Fibroblast of skin of left quadriceps (primary cell): ENCODE results near the gene GIMAP6.
"Not testable (repeated sequence)": the region's sequence is repeated elsewhere in the genome, so short reads cannot be mapped to it uniquely, and the experiment has no call there.

Experiments used
- DNase-seq, 2 experiments: peaks; one replicate each; pipeline ENCODE4 v3.0.0-alpha.2; 2013; ENCODE audit warnings: low read depth in 2 of 2

The GIMAP6 gene

DNA sequence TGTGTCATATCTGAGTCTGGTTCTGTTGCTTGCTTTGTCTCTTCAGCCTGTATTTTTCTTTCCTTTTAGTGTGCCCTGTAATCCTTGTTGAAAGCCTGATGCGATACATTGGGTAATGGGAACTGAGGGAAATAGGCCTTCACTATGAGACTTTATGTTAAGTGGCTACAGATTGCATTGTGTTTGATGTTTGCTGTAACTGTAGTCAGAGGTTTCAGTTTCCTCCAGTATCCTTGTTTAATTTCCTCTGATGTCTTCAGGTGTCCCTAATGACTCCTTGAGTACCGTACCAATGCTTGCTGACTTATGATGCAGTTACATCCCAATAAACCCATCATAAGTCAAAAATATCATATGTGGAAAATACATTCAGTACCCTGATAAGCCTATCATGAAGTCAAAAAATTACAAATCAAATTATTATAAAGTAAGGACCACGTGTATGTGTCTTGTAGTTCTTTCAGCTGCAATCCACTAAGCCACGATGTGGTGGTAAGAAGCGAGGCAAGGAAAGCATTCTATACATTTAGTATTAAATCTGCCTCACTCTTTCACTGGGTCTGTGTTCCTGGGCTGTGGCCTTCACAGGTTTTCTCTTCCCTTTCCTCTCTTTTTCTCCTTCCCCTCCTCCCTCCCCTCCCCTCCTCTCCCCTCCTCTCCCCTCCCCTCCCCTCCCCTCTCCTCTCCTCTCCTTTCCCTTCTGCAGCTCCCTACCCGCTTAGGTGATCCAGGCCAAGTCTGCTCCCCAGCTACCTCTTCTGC lies 13.3 kb upstream of the GIMAP6 start:
- DNase-seq: no peak

GRCh38 chr7:150642926-150643325 lies 10.7 kb upstream of the GIMAP6 start:
- no peak for DNase-seq

DNA sequence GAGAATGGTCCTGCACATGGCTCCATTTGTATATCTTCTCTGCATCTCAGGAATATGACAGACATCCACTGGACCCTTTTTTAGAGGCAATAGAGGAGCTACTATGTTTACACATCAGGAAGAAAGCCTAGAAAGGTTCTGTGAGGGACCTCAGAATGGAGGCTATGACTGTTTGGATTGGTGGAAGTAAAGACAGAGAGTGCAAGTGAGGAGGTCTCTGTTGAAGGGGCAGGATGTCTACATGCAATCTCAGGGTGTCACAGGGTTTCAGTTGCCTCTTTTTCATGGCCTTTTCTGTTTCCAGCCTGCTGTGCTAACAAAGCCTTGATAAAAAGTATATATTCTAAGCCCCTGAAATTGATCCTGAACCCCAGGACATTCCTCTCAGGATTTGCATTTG lies 9.7 kb upstream of the GIMAP6 start:
- no peak for DNase-seq

DNA sequence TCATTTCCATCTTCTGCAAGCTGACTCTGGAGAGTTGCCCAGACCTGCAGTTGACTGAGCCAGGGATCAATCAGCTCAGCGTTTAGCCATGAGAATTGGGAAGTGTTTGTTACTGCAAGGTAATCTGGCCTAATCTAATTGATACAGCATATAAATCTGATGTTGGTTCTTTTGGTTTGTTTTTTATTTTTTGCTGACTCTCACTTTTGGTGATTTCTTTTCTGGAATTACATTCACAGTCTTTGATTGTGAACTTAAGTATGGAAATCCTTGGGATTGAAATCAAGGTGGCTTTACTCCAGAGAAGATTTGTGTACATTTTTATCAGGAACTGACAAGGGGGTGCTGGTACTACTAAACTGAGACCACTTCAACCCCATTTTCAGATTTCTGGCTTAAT lies 1.7 kb upstream of the GIMAP6 start:
- DNase-seq: no peak

DNA sequence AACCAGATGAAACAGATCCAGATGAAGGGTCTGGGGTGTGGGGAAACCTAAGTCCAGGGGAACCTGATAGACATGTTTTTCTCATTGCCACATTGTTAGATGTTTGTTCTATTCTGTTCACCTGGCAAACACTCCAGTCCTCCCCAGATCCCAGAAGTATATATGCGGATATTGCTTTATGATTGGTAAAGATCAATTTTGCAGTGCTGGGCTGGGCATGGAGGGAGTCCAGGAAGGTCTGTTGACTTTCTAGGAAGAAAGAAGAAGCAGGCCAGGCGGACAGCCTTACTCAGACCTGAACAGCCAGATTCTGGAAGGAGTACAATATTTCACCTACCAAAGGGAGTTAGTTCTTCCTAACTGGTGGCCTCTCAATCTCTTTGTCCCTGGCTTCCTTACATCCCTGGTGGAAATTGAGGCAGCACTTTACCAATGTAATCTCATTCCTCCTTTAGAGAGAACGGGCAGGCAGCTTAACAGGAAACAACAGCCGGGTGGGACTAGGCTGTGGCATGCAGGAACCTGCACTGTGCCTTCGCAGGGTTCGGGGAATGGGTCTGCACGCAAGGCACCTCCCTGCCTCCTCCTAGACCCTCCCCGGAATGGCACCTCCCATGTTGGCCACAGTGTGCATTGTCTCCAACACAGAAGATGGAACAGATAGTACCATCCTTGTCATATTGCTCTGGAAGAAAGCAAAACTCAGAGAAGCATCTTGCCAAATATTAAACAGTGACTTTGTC lies 930 bp downstream of the GIMAP6 start:
- DNase-seq: no peak

- DNase-seq: no peak
These were observed 2.8 kb downstream of the GIMAP6 start for GRCh38 chr7:150629347-150629746.

DNA sequence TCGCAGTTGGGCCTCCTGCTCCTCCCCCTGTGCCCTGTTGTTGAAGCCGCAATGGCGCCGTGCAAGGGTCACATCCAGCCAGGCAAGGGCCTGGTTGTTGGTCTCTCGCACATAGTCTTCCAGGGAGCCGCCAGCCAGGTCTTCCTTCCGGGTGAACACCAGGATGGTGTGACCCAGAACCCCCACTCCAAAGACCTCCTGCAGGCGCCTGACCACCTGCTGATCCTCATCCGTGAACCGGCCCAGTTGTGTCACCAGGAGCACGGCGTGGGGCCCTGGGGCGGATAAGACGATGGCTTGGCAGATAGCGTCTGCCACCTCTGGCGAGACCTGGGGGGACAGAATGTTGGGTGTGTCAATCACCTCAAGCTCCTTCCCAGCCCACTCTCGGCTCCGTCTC lies 4.2 kb downstream of the GIMAP6 start:
- no peak for DNase-seq

GRCh38 chr7:150626696-150627095 lies 5.5 kb downstream of the GIMAP6 start:
- DNase-seq: no peak

- DNase-seq: no peak
These were observed 10.8 kb downstream of the GIMAP6 start for GRCh38 chr7:150621376-150621775.

- no peak for DNase-seq
These were observed 11.4 kb downstream of the GIMAP6 start for GRCh38 chr7:150620617-150621371.

GRCh38 chr7:150620061-150620460 lies 12.1 kb downstream of the GIMAP6 start:
- no peak for DNase-seq

DNA sequence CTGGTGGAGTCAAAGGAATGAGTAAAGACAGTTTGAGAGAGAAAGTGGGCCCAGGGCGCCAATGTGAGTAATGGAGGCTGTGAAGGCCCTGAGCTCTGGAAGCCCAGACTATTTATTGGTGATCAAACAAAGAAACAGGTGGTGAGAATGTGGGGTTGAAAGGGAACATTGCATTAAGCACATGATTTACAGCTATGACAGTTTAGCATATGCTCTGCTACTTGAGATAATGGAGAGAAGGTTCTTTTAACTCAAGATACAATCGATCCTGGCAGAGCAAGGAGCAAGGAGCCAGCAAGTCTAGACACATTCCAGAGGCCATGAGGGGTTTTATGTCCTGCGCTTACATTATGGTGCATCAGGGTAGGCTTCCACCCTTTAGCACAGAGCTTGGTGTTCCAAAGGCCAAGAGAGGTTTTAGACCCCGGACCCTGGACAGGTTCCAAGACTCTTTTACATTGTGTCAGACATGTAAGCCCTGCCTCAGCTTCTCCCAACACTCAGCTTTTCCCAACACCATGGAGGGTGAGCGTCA lies 16.9 kb downstream of the GIMAP6 start:
- DNase-seq: not testable (repeated sequence)

GRCh38 chr7:150614426-150614825 lies 17.8 kb downstream of the GIMAP6 start:
- DNase-seq: not testable (repeated sequence)

DNA sequence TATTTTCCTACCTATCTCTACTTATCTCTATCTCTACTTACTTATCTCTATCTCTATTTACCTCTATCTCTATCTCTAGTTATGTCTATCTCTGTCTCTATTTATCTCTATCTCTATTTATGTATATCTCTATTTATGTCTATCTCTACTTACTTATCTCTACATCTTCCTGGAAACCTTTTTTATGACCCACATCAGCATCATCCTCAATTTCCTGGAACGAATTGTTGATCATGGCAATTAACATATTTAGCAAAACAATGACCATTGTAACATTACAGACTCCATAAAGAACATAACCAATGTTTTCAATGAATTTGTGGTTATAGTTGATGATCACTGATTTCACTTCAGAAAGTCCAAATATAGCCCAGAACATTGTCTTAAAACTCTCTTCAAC lies 18.3 kb downstream of the GIMAP6 start:
- no peak for DNase-seq

GRCh38 chr7:150612925-150613324 lies 19.3 kb downstream of the GIMAP6 start:
- DNase-seq: no peak

DNA sequence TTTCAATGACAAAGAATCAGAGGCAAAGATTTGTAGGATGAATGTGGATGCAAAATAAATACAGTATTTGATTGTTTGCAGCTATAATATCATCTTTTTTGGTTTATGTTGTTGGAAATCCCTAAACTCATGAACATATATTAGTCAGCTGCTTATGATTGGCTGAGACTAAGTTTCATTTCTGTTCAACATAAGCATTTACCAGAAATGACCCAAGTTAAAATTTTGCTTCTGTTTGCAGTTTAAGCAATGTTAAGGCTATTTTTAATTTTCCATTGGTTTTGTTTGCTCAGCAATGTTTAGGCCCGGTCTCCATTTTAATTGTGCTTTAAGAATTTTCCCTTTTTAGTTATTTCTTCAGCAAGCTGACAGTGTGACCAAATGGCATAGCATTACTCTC lies 22.0 kb downstream of the GIMAP6 start:
- no peak for DNase-seq

- not testable (repeated sequence) for DNase-seq
These were observed 28.6 kb downstream of the GIMAP6 start for GRCh38 chr7:150603600-150603999.

- DNase-seq: no peak
These were observed 36.8 kb downstream of the GIMAP6 start for GRCh38 chr7:150595361-150595760.

DNA sequence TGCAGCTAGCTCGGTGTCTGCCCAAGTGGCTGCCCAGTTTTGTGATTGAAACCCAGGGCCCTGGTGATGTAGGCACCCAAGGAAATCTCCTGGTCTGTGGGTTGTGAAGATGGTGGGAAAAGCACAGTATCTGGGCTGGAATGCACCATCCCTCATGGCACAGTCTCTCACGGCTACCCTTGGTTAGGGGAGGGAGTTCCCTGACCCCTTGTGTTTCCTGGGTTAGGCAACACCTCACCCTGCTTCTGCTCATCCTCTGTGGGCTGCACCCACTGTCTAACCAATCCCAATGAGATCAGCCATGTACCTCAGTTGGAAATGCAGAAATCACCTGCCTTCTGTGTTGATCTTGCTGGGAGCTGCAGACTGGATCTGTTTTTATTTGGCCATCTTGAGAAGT lies 37.4 kb downstream of the GIMAP6 start:
- DNase-seq: no peak

DNA sequence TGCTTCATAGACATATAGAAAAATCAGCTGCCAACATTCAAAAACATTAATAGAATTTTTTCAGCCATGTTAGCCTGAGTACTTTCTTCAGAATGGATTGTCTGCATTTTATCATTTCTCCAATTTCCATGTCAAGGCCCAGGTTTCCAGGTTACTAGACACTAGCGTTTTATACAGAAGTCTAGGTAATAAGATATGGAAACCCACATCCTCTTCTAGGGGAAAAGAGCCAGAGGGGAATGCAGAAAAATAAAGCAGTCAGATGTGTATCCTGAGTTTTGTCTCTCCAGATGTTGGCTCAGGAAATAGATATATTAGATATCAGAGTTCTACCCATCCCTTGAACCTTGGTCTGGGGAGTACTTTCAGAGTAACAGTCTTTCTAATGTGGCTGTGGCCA lies 44.6 kb downstream of the GIMAP6 start:
- DNase-seq: no peak

DNA sequence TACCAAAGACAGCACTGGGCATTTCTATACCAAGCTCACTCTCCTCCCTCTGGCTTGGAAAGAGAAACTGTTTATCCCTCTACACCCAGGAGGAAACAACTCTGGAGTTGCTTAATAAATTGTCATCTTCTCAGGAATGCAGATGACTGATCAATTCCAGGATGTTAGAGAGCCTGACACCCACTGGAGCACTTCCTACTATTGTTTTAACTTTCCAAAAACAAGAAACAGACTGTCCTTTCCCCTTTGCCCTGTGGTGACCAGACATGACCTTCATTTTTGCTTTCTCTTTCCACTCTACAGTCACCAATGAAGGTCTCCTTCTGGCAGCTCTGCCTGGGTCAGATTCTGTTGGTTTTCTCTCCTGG lies 45.4 kb downstream of the GIMAP6 start:
- no peak for DNase-seq

GRCh38 chr7:150586068-150586784 lies 46.0 kb downstream of the GIMAP6 start:
- DNase-seq: no peak
